Osteoblast (primary cell): ENCODE data around the gene ATP6V1G2. TPM values are rescaled to one million over a fixed set of nuclear protein-coding genes. Genes with fewer than 3 reads are reported as not detected.

Experiments used
- DNase-seq: peaks from one replicate; pipeline ENCODE4 v3.0.0; 2011; ENCODE audit warnings: low spot score, mixed read lengths; ENCODE audit not compliant: insufficient read length; ENCODE audit errors: missing footprints
- H2AFZ ChIP-seq: 2 replicates; pipeline ENCODE4 v1.6.0; 2011; ENCODE audit warnings: mild to moderate bottlenecking, low read length
- H3K27ac ChIP-seq: 2 replicates; pipeline ENCODE4 v1.5.1; 2011; ENCODE audit warnings: mild to moderate bottlenecking, low read depth, low read length, moderate library complexity
- H3K27me3 ChIP-seq: 2 replicates; pipeline ENCODE4 v1.6.0; 2012; ENCODE audit warnings: mild to moderate bottlenecking, control low read depth, inconsistent platforms, low read length, moderate library complexity; ENCODE audit not compliant: insufficient read depth
- H3K36me3 ChIP-seq: 2 replicates; pipeline ENCODE4 v1.5.1; 2011; ENCODE audit warnings: mild to moderate bottlenecking, low read length, control low read depth, moderate library complexity; ENCODE audit not compliant: insufficient read depth
- H3K4me1 ChIP-seq: 2 replicates; pipeline ENCODE4 v1.5.1; 2011; ENCODE audit warnings: mild to moderate bottlenecking, low read length, control low read depth, moderate library complexity; ENCODE audit not compliant: insufficient read depth
- H3K4me2 ChIP-seq: 2 replicates; pipeline ENCODE4 v1.6.0; 2011; ENCODE audit warnings: mild to moderate bottlenecking, low read length; ENCODE audit not compliant: insufficient read depth
- H3K4me3 ChIP-seq: fragments of 200-600 bp; sonication (generic); 3 replicates; pipeline ENCODE4 v1.5.1; 2012; ENCODE audit warnings: mild to moderate bottlenecking, low read length, inconsistent platforms; ENCODE audit not compliant: insufficient read depth
- H3K79me2 ChIP-seq: 2 replicates; pipeline ENCODE4 v1.6.0; 2012; ENCODE audit warnings: mild to moderate bottlenecking, low read length, control low read depth, inconsistent platforms; ENCODE audit not compliant: insufficient read depth
- H3K9me3 ChIP-seq: 2 replicates; pipeline ENCODE4 v1.5.1; 2011; ENCODE audit warnings: low read depth, low read length, control low read depth
- H4K20me1 ChIP-seq: 2 replicates; pipeline ENCODE4 v1.6.0; 2012; ENCODE audit warnings: mild to moderate bottlenecking, low read length, control low read depth; ENCODE audit not compliant: insufficient read depth
- total RNA-seq: library from RNA; depleted of rRNA; stranded (reverse); fragments of >200 nt; gene quantifications from 2 replicates; pipeline ENCODE4 v1.2.3, GENCODE V29; 2012
- TF ChIP-seq, protein P1 (sequence below): IDR thresholded peaks from 2 replicates; pipeline ENCODE4 v1.5.1; 2011; ENCODE audit warnings: mild to moderate bottlenecking, low read depth, low read length, moderate library complexity; ENCODE audit errors: extremely low read depth

The ATP6V1G2 gene
- total RNA-seq, 1 donor: 2.2 TPM

DNA sequence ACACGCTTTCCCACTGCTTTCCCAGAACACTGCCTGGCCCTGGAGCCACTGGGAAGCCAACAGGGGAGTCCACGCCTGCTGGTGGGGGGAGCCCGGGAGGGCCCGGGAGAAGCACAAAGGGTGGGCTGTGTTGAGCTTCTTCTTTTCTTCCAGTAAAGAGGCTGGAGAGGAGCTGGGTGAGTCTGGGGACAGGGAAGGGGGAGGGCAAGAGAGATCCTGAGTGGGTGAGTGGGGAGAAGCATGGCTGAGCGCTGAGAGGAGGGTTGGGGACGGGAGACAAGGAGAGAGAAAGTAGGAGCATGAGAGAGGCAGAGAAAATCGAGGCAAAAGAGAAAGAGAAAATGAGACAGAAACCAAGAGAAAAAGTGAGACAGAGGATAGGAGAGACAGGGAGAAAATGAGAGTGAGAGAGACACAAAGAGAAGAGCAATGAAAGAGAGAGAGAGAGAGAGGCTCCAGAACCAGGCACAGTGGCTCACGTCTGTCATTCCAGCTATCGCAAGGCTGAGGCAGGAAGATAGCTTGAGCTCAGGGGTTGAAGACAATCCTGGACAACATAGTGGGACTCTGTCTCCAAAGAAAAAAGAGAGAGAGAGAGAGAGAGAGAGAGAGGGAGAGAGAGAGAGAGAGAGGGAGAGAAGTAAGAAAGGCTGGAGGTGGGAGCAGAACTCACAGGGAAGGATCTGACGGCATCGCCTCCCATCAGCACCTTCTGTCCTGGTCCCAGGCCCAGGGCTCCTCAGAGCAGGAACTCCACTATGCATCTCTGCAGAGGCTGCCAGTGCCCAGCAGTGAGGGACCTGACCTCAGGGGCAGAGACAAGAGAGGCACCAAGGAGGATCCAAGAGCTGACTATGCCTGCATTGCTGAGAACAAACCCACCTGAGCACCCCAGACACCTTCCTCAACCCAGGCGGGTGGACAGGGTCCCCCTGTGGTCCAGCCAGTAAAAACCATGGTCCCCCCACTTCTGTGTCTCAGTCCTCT lies 41.7 kb upstream of the ATP6V1G2 start:
- peak; percentile 38 for DNase-seq
- peaks cover 5% of the 10 kb centered on the region for H3K4me1 ChIP-seq
- H3K79me2 ChIP-seq: no peaks in the 10 kb centered on the region
- H3K36me3 ChIP-seq: no peaks in the 10 kb centered on the region
- TF ChIP-seq, protein P1, sequence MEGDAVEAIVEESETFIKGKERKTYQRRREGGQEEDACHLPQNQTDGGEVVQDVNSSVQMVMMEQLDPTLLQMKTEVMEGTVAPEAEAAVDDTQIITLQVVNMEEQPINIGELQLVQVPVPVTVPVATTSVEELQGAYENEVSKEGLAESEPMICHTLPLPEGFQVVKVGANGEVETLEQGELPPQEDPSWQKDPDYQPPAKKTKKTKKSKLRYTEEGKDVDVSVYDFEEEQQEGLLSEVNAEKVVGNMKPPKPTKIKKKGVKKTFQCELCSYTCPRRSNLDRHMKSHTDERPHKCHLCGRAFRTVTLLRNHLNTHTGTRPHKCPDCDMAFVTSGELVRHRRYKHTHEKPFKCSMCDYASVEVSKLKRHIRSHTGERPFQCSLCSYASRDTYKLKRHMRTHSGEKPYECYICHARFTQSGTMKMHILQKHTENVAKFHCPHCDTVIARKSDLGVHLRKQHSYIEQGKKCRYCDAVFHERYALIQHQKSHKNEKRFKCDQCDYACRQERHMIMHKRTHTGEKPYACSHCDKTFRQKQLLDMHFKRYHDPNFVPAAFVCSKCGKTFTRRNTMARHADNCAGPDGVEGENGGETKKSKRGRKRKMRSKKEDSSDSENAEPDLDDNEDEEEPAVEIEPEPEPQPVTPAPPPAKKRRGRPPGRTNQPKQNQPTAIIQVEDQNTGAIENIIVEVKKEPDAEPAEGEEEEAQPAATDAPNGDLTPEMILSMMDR: no peak
- peak overlapping the region; percentile 18 for H3K4me2 ChIP-seq
- H2AFZ ChIP-seq: peak overlapping the region; percentile 59
- H3K27me3 ChIP-seq: no peaks in the 10 kb centered on the region
- no peaks in the 10 kb centered on the region for H4K20me1 ChIP-seq
- no peaks in the 10 kb centered on the region for H3K9me3 ChIP-seq
- H3K27ac ChIP-seq: no peak overlapping the region
- H3K4me3 ChIP-seq: no peak overlapping the region

DNA sequence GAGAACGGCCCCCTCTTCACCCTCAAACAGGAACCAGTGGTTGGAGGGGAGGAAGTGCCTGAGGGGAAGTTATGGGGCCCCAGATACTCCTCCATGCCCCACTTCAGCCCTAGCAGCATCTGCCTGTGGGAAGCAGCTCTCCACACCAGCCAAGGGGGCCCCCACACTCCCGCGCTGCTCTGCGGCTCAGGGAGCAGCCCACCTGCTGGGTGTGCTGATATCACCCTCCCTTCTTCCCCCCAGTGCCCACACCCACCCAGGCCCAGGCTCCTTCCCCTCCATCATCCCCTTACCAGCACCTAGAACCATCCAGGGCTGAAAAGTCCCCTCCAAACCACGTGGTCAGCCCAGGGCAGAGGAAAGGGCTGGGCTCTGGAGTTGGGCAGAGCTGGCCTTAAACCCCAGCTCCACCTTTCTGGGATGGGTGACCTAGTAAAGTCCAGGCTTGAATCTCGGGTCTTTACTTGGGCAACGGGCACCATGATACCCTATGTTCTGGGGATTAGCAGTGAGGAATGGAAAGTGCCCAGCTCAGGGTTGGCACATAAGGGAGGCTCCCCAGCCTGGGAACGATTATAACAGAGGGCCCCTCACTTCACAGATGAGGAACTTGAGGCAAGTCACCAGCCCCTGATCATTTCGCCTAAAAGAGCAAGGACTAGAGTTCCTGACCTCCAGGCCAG lies 40.3 kb upstream of the ATP6V1G2 start:
- DNase-seq: peak; percentile 35
- Histone ChIP-seq H3K36me3 (no peaks in the 10 kb centered on the region), H3K4me1 (peaks cover 7% of the 10 kb centered on the region), H3K9me3 (no peaks in the 10 kb centered on the region), H3K27ac (no peak overlapping the region), H2AFZ (no peak overlapping the region), H4K20me1 (no peaks in the 10 kb centered on the region), H3K79me2 (no peaks in the 10 kb centered on the region), H3K4me3 (no peak overlapping the region), H3K4me2 (no peak overlapping the region), H3K27me3 (no peaks in the 10 kb centered on the region)
- TF ChIP-seq, protein P1: no peak

DNA sequence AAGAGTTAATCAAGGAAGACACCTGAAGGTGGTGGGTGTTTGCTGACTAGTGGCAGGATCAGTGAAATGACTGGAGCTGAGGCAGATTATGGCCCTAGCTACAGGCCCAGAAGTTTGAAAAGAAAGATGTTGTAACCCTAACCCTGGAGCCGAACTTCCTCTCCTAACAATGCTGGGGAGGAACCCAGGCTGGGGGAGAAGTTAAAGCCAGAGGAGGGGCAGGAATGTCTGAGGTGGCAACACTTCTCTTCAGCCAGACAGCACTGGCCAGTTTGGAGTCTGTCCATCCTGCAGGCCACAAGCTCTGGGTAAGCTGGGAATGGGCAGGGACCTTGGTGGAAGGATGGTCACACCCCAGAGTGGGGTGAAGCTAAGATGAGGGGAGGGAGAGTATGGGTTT lies 39.6 kb upstream of the ATP6V1G2 start, which contains the start of gene LST1:
TSS of gene LST1 (plus strand) at position 270 of the 400 bp plus-strand sequence. CDS start 1,023 bp downstream, outside the sequence.
- Histone ChIP-seq H2AFZ (no peak within 1 kb of the TSS), H3K4me3 (no peak within 1 kb of the TSS), H3K27ac (no peak within 1 kb of the TSS), H3K36me3 (no peaks in the 10 kb centered on the region), H3K9me3 (no peaks in the 10 kb centered on the region), H3K79me2 (no peaks in the 10 kb centered on the region), H3K4me2 (no peak within 1 kb of the TSS), H4K20me1 (no peaks in the 10 kb centered on the region), H3K4me1 (peaks cover 13% of the 10 kb centered on the region), H3K27me3 (no peaks in the 10 kb centered on the region)
- DNase-seq: peak; percentile 65
- TF ChIP-seq, protein P1: no peak

DNA sequence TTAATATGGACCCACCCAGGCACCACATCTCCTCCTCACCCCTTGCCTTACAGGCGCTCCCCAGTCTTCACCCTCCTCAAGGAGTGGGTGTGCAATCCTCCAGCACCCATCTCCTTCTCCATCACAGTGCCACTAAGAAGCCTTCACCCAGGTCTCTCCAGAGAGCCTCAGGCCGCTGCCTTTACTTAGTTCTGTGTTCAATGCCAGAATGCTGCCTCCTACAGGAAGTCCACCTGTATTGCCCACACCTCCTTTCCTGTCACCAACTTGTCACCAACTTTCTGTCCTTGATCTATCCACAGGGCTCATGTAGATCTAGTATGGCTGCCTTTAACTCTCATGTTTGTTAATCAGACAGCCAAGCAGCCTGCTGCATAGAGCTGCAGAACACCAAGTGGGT lies 39.1 kb upstream of the ATP6V1G2 start:
- H3K36me3 ChIP-seq: no peaks in the 10 kb centered on the region
- no peak overlapping the region for H2AFZ ChIP-seq
- H3K27ac ChIP-seq: no peak overlapping the region
- no peaks in the 10 kb centered on the region for H3K27me3 ChIP-seq
- H3K9me3 ChIP-seq: no peaks in the 10 kb centered on the region
- H3K4me3 ChIP-seq: no peak overlapping the region
- DNase-seq: peak; percentile 30
- no peaks in the 10 kb centered on the region for H4K20me1 ChIP-seq
- no peak overlapping the region for H3K4me2 ChIP-seq
- TF ChIP-seq, protein P1: peak; percentile 34
- H3K4me1 ChIP-seq: peaks cover 15% of the 10 kb centered on the region
- no peaks in the 10 kb centered on the region for H3K79me2 ChIP-seq
